Vagina (tissue), 2 donors: ENCODE measurements around the gene RBP2. TPM values are rescaled to one million over a fixed set of nuclear protein-coding genes. Genes with fewer than 3 reads are reported as not detected.
"Not testable (repeated sequence)": the region's sequence is repeated elsewhere in the genome, so short reads cannot be mapped to it uniquely, and the experiment has no call there.

ENCODE experiments used
- DNase-seq, 2 donors: peaks; one replicate each; pipeline ENCODE4 v3.0.0-alpha.2; 2017; ENCODE audit errors: extremely low spot score in 2 of 2
- H3K27ac ChIP-seq: fragments of 200-600 bp; sonication (generic); one replicate; pipeline ENCODE4 v1.5.1; 2019
- H3K27me3 ChIP-seq: fragments of 200-600 bp; sonication (generic); one replicate; pipeline ENCODE4 v1.5.1; 2019
- H3K36me3 ChIP-seq, 2 donors: fragments of 200-600 bp; sonication (generic); one replicate each; pipeline ENCODE4 v1.5.1; 2017 to 2019
- H3K4me1 ChIP-seq: fragments of 200-600 bp; sonication (generic); one replicate; pipeline ENCODE4 v1.5.1; 2019
- H3K4me3 ChIP-seq, 2 donors: fragments of 200-600 bp; sonication (generic); 1 replicate in 1 of 2; 2 replicates in 1 of 2; pipeline ENCODE4 v1.5.1; 2016 to 2019
- H3K9me3 ChIP-seq: fragments of 200-600 bp; sonication (generic); one replicate; pipeline ENCODE4 v1.5.1; 2019
- POLR2A ChIP-seq, 2 donors: fragments of 450-650 bp; IDR thresholded peaks; one replicate each; pipeline ENCODE4 v1.6.1; 2017; ENCODE audit warnings: antibody characterized with exemption in 2 of 2, mild to moderate bottlenecking in 2 of 2, moderate library complexity in 2 of 2
- POLR2AphosphoS5 ChIP-seq, 2 donors: sonication (generic); formaldehyde crosslinking; IDR thresholded peaks; one replicate each; pipeline ENCODE4 v1.9.0; 2017; ENCODE audit warnings: antibody characterized with exemption in 2 of 2, mild to moderate bottlenecking in 2 of 2, low read depth in 1 of 2; ENCODE audit not compliant: insufficient read depth in 1 of 2
- intact Hi-C: fragments of 100-400 bp; cut with DNase I; formaldehyde crosslinking; loops from one replicate; pipeline ENCODE4 v1.15.1; 2023
- total RNA-seq: library from RNA; depleted of rRNA; stranded (reverse); fragments of >200 nt; gene quantifications from one replicate; pipeline ENCODE4 v1.2.3, GENCODE V29; 2016
- TF ChIP-seq, protein P1 (sequence below), 3 experiments: fragments of 450-650 bp in 2 of 3; fragments of 200-600 bp in 1 of 3; sonication (generic) in 1 of 3; IDR thresholded peaks; one replicate each; pipeline ENCODE4 v1.5.1; 2017 to 2019; ENCODE audit warnings: antibody characterized with exemption in 3 of 3, mild to moderate bottlenecking in 2 of 3, moderate library complexity in 2 of 3

The RBP2 gene
- total RNA-seq, 1 donor from 2014 or later: not detected

DNA sequence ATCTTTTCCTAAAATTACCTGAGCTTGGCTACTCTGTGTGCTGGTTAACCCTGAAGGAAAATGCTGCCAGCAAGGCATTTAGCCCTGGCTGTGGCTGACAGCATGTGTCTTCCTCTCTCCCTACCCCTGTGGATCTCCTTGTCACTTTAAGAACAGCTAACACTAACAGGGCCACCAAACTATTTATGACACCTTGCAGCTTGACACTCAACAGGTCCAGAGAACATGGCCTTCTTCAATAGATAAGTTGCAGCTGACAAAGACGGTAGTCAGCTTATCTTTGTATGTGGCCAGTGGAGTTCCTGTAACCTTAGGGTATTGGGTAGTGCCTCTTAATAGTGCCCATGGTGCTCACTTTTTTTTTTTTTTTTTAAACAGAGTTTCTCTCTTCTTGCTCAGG, 54.9 kb downstream of the RBP2 start:
- no peak overlapping the region for H3K27ac ChIP-seq
- H3K36me3 ChIP-seq: no peaks in the 10 kb centered on the region
- no peak overlapping the region for H3K4me3 ChIP-seq
- TF ChIP-seq, protein P1, sequence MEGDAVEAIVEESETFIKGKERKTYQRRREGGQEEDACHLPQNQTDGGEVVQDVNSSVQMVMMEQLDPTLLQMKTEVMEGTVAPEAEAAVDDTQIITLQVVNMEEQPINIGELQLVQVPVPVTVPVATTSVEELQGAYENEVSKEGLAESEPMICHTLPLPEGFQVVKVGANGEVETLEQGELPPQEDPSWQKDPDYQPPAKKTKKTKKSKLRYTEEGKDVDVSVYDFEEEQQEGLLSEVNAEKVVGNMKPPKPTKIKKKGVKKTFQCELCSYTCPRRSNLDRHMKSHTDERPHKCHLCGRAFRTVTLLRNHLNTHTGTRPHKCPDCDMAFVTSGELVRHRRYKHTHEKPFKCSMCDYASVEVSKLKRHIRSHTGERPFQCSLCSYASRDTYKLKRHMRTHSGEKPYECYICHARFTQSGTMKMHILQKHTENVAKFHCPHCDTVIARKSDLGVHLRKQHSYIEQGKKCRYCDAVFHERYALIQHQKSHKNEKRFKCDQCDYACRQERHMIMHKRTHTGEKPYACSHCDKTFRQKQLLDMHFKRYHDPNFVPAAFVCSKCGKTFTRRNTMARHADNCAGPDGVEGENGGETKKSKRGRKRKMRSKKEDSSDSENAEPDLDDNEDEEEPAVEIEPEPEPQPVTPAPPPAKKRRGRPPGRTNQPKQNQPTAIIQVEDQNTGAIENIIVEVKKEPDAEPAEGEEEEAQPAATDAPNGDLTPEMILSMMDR (IDR thresholded peaks at IDR 0.05): no peak
- TF ChIP-seq POLR2AphosphoS5 (IDR thresholded peaks at IDR 0.05; ENCODE audit: insufficient read depth in 1 of 2, low read depth in 1 of 2) (no peak), POLR2A (IDR thresholded peaks at IDR 0.05) (no peak)
- intact Hi-C loops: no loop called here
- H3K9me3 ChIP-seq: no peaks in the 10 kb centered on the region
- H3K4me1 ChIP-seq: no peaks in the 10 kb centered on the region
- H3K27me3 ChIP-seq: no peaks in the 10 kb centered on the region
- no peak for DNase-seq

DNA sequence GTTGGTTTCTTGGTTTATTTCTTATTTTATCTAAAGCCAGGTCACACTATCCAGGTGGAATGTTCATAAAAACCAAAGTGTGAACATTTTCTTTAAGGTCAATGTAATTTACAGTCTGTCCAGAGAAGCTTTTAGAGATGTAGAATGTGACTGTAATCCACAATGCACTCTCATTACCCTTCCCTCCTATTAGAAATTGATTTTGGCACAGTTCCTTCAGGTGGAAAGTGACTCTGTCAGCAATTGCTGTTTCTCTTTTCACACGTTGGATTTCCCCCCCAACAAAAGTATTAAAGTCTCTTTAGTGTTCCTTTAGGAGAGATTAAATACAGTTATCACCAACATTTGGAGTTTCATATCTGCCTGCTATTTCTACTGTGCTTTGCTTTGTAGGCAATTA, 55.3 kb downstream of the RBP2 start:
- Histone ChIP-seq H3K27me3 (no peaks in the 10 kb centered on the region), H3K4me3 (no peak overlapping the region), H3K27ac (no peak overlapping the region), H3K9me3 (no peaks in the 10 kb centered on the region), H3K4me1 (no peaks in the 10 kb centered on the region), H3K36me3 (no peaks in the 10 kb centered on the region)
- TF ChIP-seq, protein P1 (IDR thresholded peaks at IDR 0.05): no peak
- TF ChIP-seq POLR2AphosphoS5 (IDR thresholded peaks at IDR 0.05; ENCODE audit: insufficient read depth in 1 of 2, low read depth in 1 of 2) (no peak), POLR2A (IDR thresholded peaks at IDR 0.05) (no peak)
- DNase-seq: no peak
- intact Hi-C loops: no loop called here

GRCh38 chr3:139418144-139418543, 58.2 kb downstream of the RBP2 start:
- Histone ChIP-seq H3K9me3 (no peaks in the 10 kb centered on the region), H3K27ac (no peak overlapping the region), H3K4me3 (no peak overlapping the region), H3K36me3 (no peaks in the 10 kb centered on the region), H3K4me1 (no peaks in the 10 kb centered on the region), H3K27me3 (no peaks in the 10 kb centered on the region)
- intact Hi-C loops: no loop called here
- no peak for TF ChIP-seq POLR2AphosphoS5 (IDR thresholded peaks at IDR 0.05; ENCODE audit: insufficient read depth in 1 of 2, low read depth in 1 of 2)
- TF ChIP-seq, protein P1 (IDR thresholded peaks at IDR 0.05): no peak
- no peak for TF ChIP-seq POLR2A (IDR thresholded peaks at IDR 0.05)
- DNase-seq: no peak

- intact Hi-C loops: no loop called here
- no peaks in the 10 kb centered on the region for H3K36me3 ChIP-seq
- H3K27me3 ChIP-seq: no peaks in the 10 kb centered on the region
- no peaks in the 10 kb centered on the region for H3K9me3 ChIP-seq
- DNase-seq: no peak
- no peaks in the 10 kb centered on the region for H3K4me1 ChIP-seq
- H3K4me3 ChIP-seq: no peak overlapping the region
- no peak overlapping the region for H3K27ac ChIP-seq
- TF ChIP-seq, protein P1 (IDR thresholded peaks at IDR 0.05): no peak
- TF ChIP-seq POLR2A (IDR thresholded peaks at IDR 0.05) (no peak), POLR2AphosphoS5 (IDR thresholded peaks at IDR 0.05; ENCODE audit: insufficient read depth in 1 of 2, low read depth in 1 of 2) (no peak)
These were observed 60.0 kb downstream of the RBP2 start for GRCh38 chr3:139416275-139416674.

- DNase-seq: no peak
- H3K27ac ChIP-seq: no peak overlapping the region
- H3K4me1 ChIP-seq: no peaks in the 10 kb centered on the region
- no peak overlapping the region for H3K4me3 ChIP-seq
- intact Hi-C loops: no loop called here
- H3K36me3 ChIP-seq: no peaks in the 10 kb centered on the region
- no peaks in the 10 kb centered on the region for H3K9me3 ChIP-seq
- no peaks in the 10 kb centered on the region for H3K27me3 ChIP-seq
- TF ChIP-seq, protein P1 (IDR thresholded peaks at IDR 0.05): no peak
- no peak for TF ChIP-seq POLR2A (IDR thresholded peaks at IDR 0.05)
- no peak for TF ChIP-seq POLR2AphosphoS5 (IDR thresholded peaks at IDR 0.05; ENCODE audit: insufficient read depth in 1 of 2, low read depth in 1 of 2)
These were observed 61.6 kb downstream of the RBP2 start for GRCh38 chr3:139414608-139415224.

DNA sequence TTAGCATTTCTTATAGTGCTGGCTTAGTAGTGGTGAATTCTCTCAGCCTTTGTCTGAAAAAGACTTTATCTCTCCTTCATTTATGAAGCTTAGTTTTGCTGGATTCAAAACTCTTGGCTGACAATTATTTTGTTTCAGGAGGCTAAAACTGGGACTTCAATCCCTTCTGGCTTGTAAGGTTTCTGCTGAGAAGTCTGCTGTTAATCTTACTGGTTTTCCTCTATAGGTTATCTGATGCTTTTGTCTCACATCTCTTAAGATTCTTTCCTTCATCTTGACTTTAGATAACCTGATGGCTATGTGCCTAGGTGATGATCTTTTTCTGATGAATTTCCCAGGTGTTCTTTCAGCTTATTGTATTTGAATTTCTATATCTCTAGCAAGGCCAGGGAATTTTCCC, 63.4 kb downstream of the RBP2 start:
- DNase-seq, H3K27ac ChIP-seq, H3K4me3 ChIP-seq, H3K9me3 ChIP-seq, H3K36me3 ChIP-seq, H3K27me3 ChIP-seq, H3K4me1 ChIP-seq, intact Hi-C loops: not testable (repeated sequence)
